B cell (primary cell): ENCODE data around the gene MEGF8. TPM values are rescaled to one million over a fixed set of nuclear protein-coding genes. Genes with fewer than 3 reads are reported as not detected.
A peak's percentile ranks its signal among the peaks of the same experiment; 100 is the strongest.

Experiments used
- ATAC-seq: fragments of 200-7000 bp; cut with Tn5 transposase; one replicate; pipeline ENCODE4 v1.10.0; 2021; ENCODE audit warnings: low read depth, mild to moderate bottlenecking, moderate number of reproducible peaks, moderate library complexity
- CTCF ChIA-PET: fragments of 350-600 bp; sonication (Branson Sonifier 250); formaldehyde crosslinking; loops from one replicate; lab custom pipeline; 2021; ENCODE audit warnings: antibody characterized with exemption, inconsistent platforms; lab: Charles Lee
- POLR2A ChIA-PET: fragments of 350-600 bp; sonication (Branson Sonifier 250); formaldehyde crosslinking; loops from one replicate; lab custom pipeline; 2021; ENCODE audit warnings: antibody characterized with exemption; lab: Charles Lee
- DNase-seq: peaks from one replicate; pipeline ENCODE4 v3.0.0; 2013
- H2AFZ ChIP-seq: 2 replicates; pipeline ENCODE4 v1.6.1; 2012; ENCODE audit warnings: mild to moderate bottlenecking, low read depth, low read length; ENCODE audit not compliant: insufficient read depth, poor library complexity, severe bottlenecking
- H3K27ac ChIP-seq, 2 donors: 1 replicate in 1 of 2; 2 replicates in 1 of 2; pipeline ENCODE4 v1.5.1; 2012 to 2013; ENCODE audit warnings: low read length in 2 of 2, mild to moderate bottlenecking in 2 of 2, moderate library complexity in 1 of 2
- H3K27me3 ChIP-seq, 4 experiments: fragments of 200-600 bp in 1 of 4; sonication (generic) in 1 of 4; replicated peaks in 1 of 4; 1 replicate in 2 of 4; 2 replicates in 2 of 4; pipeline versions ENCODE4 v1.6.1 to v1.7.0; 2013 to 2016; ENCODE audit warnings: low read length in 3 of 4, mild to moderate bottlenecking in 2 of 4, mixed read lengths in 1 of 4, moderate library complexity in 1 of 4; ENCODE audit not compliant: insufficient read depth in 4 of 4, control insufficient read depth in 3 of 4; ENCODE audit errors: control extremely low read depth in 1 of 4
- H3K36me3 ChIP-seq, 2 experiments: replicated peaks in 1 of 2; 1 replicate in 1 of 2; 2 replicates in 1 of 2; pipeline versions ENCODE4 v1.6.1 to v1.7.1; 2013; ENCODE audit warnings: low read length in 1 of 2; ENCODE audit not compliant: insufficient read depth in 2 of 2, control insufficient read depth in 1 of 2; ENCODE audit errors: control extremely low read depth in 1 of 2, extremely low read depth in 1 of 2
- H3K4me1 ChIP-seq, 2 donors: fragments of 200-600 bp in 1 of 2; sonication (generic) in 1 of 2; 1 replicate in 1 of 2; 2 replicates in 1 of 2; pipeline versions ENCODE4 v1.5.1 to v1.6.1; 2013 to 2017; ENCODE audit warnings: low read length in 2 of 2; ENCODE audit not compliant: control insufficient read depth in 2 of 2, insufficient read depth in 2 of 2
- H3K4me2 ChIP-seq: replicated peaks from 2 replicates; pipeline ENCODE3; 2012; ENCODE audit warnings: mild to moderate bottlenecking, low read depth, low read length; ENCODE audit not compliant: poor library complexity, severe bottlenecking
- H3K4me3 ChIP-seq, 5 experiments: fragments of 200-600 bp in 1 of 5; sonication (generic) in 1 of 5; 1 replicate in 3 of 5; 2 replicates in 2 of 5; pipeline versions ENCODE4 v1.5.1 to v1.7.0; 2011 to 2016; ENCODE audit warnings: low read length in 4 of 5, mild to moderate bottlenecking in 4 of 5, low read depth in 2 of 5, control low read depth in 1 of 5, moderate library complexity in 1 of 5; ENCODE audit not compliant: insufficient read depth in 1 of 5; ENCODE audit errors: control extremely low read depth in 1 of 5, extremely low read depth in 1 of 5
- H3K79me2 ChIP-seq: fragments of 200-600 bp; sonication (generic); one replicate; pipeline ENCODE4 v1.6.0; 2016; ENCODE audit warnings: low read length; ENCODE audit not compliant: control insufficient read depth, insufficient read depth
- H3K9ac ChIP-seq: fragments of 200-600 bp; sonication (generic); 2 replicates; pipeline ENCODE4 v1.6.1; 2017; ENCODE audit warnings: mild to moderate bottlenecking, low read length, moderate library complexity
- H3K9me3 ChIP-seq, 3 donors: one replicate each; pipeline versions ENCODE4 v1.6.1 to v1.7.1; 2013; ENCODE audit warnings: low read length in 2 of 3; ENCODE audit not compliant: control insufficient read depth in 2 of 3, insufficient read depth in 1 of 3; ENCODE audit errors: control extremely low read depth in 1 of 3
- H4K20me1 ChIP-seq: 2 replicates; pipeline ENCODE4 v1.6.0; 2012; ENCODE audit warnings: mild to moderate bottlenecking, low read length; ENCODE audit not compliant: insufficient read depth, control insufficient read depth, poor library complexity, severe bottlenecking
- H3K27ac Mint-ChIP-seq: one replicate; pipeline ENCODE4 v1.8.0; 2021; ENCODE audit warnings: mixed read lengths
- H3K27me3 Mint-ChIP-seq: one replicate; pipeline ENCODE4 v1.8.0; 2021; ENCODE audit warnings: mixed read lengths
- H3K4me1 Mint-ChIP-seq: one replicate; pipeline ENCODE4 v1.8.0; 2021; ENCODE audit warnings: mixed read lengths
- H3K4me3 Mint-ChIP-seq: one replicate; pipeline ENCODE4 v1.8.0; 2021; ENCODE audit warnings: mixed read lengths
- H3K9me3 Mint-ChIP-seq: one replicate; pipeline ENCODE4 v1.8.0; 2022; ENCODE audit warnings: mixed read lengths; ENCODE audit not compliant: insufficient read depth
- EZH2 ChIP-seq: IDR thresholded peaks from 2 replicates; pipeline ENCODE4 v1.6.1; 2012; ENCODE audit warnings: borderline replicate concordance, low read depth, mild to moderate bottlenecking, moderate library complexity, low read length; ENCODE audit not compliant: insufficient read depth, poor library complexity, severe bottlenecking
- WGBS: methylation state at CpG from one replicate; pipeline ENCODE4 v1.1.5; 2013; ENCODE audit warnings: missing lambda C conversion rate; ENCODE audit not compliant: insufficient coverage; 5-methylcytosine and 5-hydroxymethylcytosine counted together
- intact Hi-C: fragments of 100-400 bp; cut with micrococcal nuclease; formaldehyde crosslinking; loops from one replicate; pipeline ENCODE4 v1.10.0; 2022
- polyA plus RNA-seq: library from polyadenylated mRNA; depleted of rRNA; stranded (reverse); fragments of >200 nt; gene quantifications from 2 replicates; pipeline ENCODE4 v1.2.3, GENCODE V29; 2012
- total RNA-seq, 2 donors: library from RNA; stranded (reverse); fragments of 120-200 nt in 1 of 2; gene quantifications; 1 replicate in 1 of 2; 2 replicates in 1 of 2; pipeline versions ENCODE4 v1.2.3 to v1.2.4, GENCODE V29; 2013 to 2022
- TF ChIP-seq, protein P1 (sequence below): fragments of 200-600 bp; IDR thresholded peaks from one replicate; pipeline ENCODE4 v1.8.0; 2022; ENCODE audit warnings: antibody characterized with exemption, mild to moderate bottlenecking

Gene MEGF8
- total and polyA plus RNA-seq, 2 donors (not counting 1 experiment from before 2014, with no cell fraction given), result 8.2 to 26.5 TPM

DNA sequence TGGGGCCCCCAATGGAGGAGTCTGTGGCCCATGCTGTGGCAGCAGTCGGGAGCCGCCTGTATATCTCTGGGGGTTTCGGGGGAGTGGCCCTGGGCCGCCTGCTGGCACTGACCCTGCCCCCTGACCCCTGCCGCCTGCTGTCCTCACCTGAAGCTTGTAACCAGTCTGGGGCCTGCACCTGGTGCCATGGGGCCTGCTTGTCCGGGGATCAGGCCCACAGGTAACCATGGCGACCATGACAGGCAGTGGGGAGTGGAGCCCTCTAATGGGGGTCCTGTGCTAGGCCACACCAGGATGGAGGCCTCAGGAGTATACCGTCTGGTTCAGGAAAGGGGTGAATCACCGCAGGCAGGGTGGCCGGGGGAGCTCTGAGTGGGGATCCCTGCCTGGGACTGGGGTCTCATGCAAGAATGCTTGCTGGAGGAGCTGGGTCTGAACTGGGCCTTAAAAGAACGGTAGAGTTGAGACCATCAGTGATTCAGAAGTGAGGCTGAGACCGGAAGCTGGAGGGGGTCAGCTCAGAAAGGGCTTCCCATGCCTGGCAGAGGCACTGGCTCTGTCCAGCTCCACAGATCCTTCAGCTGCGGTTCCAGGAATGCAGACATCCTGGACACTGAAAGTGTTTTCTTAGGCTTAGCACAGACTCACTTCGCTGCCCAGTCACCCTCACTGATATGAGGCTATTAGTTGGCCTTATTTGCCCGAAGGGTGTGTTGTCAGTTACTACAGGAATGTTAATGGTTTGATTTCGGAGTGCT lies 35.5 kb downstream of the MEGF8 start:
- Mint-ChIP-seq H3K9me3 (no peaks in the 10 kb centered on the region), H3K4me1 (peaks cover 35% of the 10 kb centered on the region), H3K4me3 (no peak overlapping the region), H3K27ac (peak overlapping the region; percentile 84), H3K27me3 (no peaks in the 10 kb centered on the region)
- H4K20me1 ChIP-seq, result no peaks in the 10 kb centered on the region
- no peak overlapping the region for H3K4me2 ChIP-seq
- no peak overlapping the region for H2AFZ ChIP-seq
- H3K9ac ChIP-seq, result no peak overlapping the region
- CTCF ChIA-PET, result interaction anchor here (0.6 kb wide), 1 partner anchor 78 kb away, joined by 3 read pairs; no protein-coding TSS in a partner anchor
- peaks cover 0 to 8% of the 10 kb centered on the region in 2 experiments for H3K36me3 ChIP-seq
- no peak overlapping the region for H3K27ac ChIP-seq
- H3K4me1 ChIP-seq, result peaks cover 31 to 37% of the 10 kb centered on the region in 2 donors
- WGBS, result 93% methylated on average over 15 of the region's 16 CpGs
- no peak overlapping the region for H3K4me3 ChIP-seq
- no peak for DNase-seq
- H3K9me3 ChIP-seq, result peaks cover 0 to 9% (median 7%) of the 10 kb centered on the region in 3 donors
- no peaks in the 10 kb centered on the region for H3K27me3 ChIP-seq
- no peaks in the 10 kb centered on the region for H3K79me2 ChIP-seq
- TF ChIP-seq EZH2, result no peak
- TF ChIP-seq, protein P1, sequence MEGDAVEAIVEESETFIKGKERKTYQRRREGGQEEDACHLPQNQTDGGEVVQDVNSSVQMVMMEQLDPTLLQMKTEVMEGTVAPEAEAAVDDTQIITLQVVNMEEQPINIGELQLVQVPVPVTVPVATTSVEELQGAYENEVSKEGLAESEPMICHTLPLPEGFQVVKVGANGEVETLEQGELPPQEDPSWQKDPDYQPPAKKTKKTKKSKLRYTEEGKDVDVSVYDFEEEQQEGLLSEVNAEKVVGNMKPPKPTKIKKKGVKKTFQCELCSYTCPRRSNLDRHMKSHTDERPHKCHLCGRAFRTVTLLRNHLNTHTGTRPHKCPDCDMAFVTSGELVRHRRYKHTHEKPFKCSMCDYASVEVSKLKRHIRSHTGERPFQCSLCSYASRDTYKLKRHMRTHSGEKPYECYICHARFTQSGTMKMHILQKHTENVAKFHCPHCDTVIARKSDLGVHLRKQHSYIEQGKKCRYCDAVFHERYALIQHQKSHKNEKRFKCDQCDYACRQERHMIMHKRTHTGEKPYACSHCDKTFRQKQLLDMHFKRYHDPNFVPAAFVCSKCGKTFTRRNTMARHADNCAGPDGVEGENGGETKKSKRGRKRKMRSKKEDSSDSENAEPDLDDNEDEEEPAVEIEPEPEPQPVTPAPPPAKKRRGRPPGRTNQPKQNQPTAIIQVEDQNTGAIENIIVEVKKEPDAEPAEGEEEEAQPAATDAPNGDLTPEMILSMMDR, result no peak
- intact Hi-C loops, result no loop called here
- POLR2A ChIA-PET, result interaction anchor here (0.7 kb wide), 1 partner anchor 18 kb away, joined by 4 read pairs; no protein-coding TSS in a partner anchor
- ATAC-seq, result no peak

- Histone ChIP-seq H3K9me3 (peaks cover 0 to 9% (median 7%) of the 10 kb centered on the region in 3 donors), H4K20me1 (no peaks in the 10 kb centered on the region), H3K4me2 (no peak overlapping the region), H3K36me3 (peaks cover 0 to 7% of the 10 kb centered on the region in 2 experiments), H3K4me1 (peaks cover 36 to 43% of the 10 kb centered on the region in 2 donors), H2AFZ (no peak overlapping the region), H3K79me2 (no peaks in the 10 kb centered on the region), H3K27ac (no peak overlapping the region), H3K27me3 (no peaks in the 10 kb centered on the region), H3K4me3 (no peak overlapping the region), H3K9ac (no peak overlapping the region)
- POLR2A ChIA-PET, result interaction anchor here (0.7 kb wide), 1 partner anchor 18 kb away, joined by 4 read pairs; no protein-coding TSS in a partner anchor
- Mint-ChIP-seq H3K4me3 (no peak overlapping the region), H3K9me3 (no peaks in the 10 kb centered on the region), H3K27ac (peak overlapping the region; percentile 84), H3K27me3 (no peaks in the 10 kb centered on the region), H3K4me1 (peaks cover 39% of the 10 kb centered on the region)
- CTCF ChIA-PET, result interaction anchor here (0.6 kb wide), 1 partner anchor 77 kb away, joined by 3 read pairs; no protein-coding TSS in a partner anchor
- WGBS, result 95% methylated on average over 7 of the region's 7 CpGs
- DNase-seq (no peak), ATAC-seq (no peak)
- TF ChIP-seq, protein P1, result no peak
- no peak for TF ChIP-seq EZH2
- intact Hi-C loops, result no loop called here
Observed at GRCh38 chr19:42361545-42361910, 36.1 kb downstream of the MEGF8 start.
